ENCODE data around the gene NLGN4X. TPM values are rescaled to one million over a fixed set of nuclear protein-coding genes. Genes with fewer than 3 reads are reported as not detected.

The NLGN4X gene
- polyA plus RNA-seq, 1 donor from 2014 or later: 18.0 TPM

DNA sequence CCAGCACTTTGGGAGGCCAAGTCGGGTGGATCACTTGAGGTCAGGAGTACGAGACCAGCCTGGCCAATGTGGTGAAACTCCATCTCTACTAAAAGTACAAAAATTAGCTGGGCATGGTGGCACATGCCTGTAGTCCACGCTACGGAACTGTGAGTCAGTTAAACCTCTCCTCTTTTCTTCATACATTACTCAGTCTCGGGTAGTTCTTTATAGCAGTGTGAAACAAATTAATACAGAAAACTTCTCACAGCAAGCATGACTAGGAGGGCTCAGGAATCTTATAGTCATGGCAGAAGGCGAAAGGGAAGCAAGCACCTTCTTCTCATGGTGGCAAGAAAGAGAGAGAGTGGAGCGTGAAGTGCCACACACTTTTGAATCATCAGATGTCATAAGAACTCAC is 358.9 kb downstream of the NLGN4X start:
- H3K79me2 ChIP-seq (replicated peaks; ENCODE audit: insufficient read depth, low read length): no peaks in the 10 kb centered on the region
- H2AFZ ChIP-seq (ENCODE audit: low read depth, low read length): no peak overlapping the region
- no peaks in the 10 kb centered on the region for H3K36me3 ChIP-seq (ENCODE audit: insufficient read depth, low read length)
- H4K20me1 ChIP-seq (ENCODE audit: insufficient read depth): no peaks in the 10 kb centered on the region
- H3K4me3 ChIP-seq (ENCODE audit: low read length): no peak overlapping the region
- no peaks in the 10 kb centered on the region for H3F3A ChIP-seq (ENCODE audit: insufficient read depth, low read length, poor library complexity, severe bottlenecking)
- H3K4me2 ChIP-seq (ENCODE audit: low read length): no peak overlapping the region
- H3K9me2 ChIP-seq (ENCODE audit: insufficient read depth, low read length): no peaks in the 10 kb centered on the region
- no peaks in the 10 kb centered on the region for H3K9me3 ChIP-seq (ENCODE audit: low read length)
- no peak overlapping the region for H3K27ac ChIP-seq (ENCODE audit: low read length)
- H3K27me3 ChIP-seq (ENCODE audit: insufficient read depth, low read depth, low read length): no peaks in the 10 kb centered on the region
- no peak overlapping the region for H3K9ac ChIP-seq (ENCODE audit: low read length)
- no peak for TF ChIP-seq EP300 (conservative IDR thresholded peaks at IDR 0.05; ENCODE audit: poor library complexity, severe bottlenecking)

DNA sequence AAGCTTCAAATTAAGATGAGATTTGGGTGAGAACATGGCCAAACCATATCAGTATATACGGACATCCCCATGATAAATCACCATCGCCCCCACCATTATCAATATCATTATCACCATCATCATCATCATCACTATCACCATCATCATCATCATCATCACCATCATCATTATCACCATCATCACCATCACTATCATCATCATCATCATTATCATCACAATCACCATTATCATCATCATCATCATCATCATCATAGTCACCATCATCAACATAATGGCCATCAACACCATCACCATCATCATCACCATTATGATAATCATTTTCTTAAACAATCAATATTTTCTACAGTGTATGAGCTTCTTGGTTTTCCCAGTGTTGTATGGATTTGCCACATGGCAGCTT is 360.9 kb downstream of the NLGN4X start:
- TF ChIP-seq SMC3 (conservative IDR thresholded peaks at IDR 0.05; ENCODE audit: poor library complexity) (no peak), EZH2 (IDR thresholded peaks at IDR 0.05; ENCODE audit: borderline replicate concordance, insufficient read depth, low read length, poor library complexity, severe bottlenecking) (no peak), TAF1 (IDR thresholded peaks at IDR 0.05; ENCODE audit: low read depth) (no peak), MXI1 (conservative IDR thresholded peaks at IDR 0.05; ENCODE audit: poor library complexity, severe bottlenecking) (no peak), EP300 (conservative IDR thresholded peaks at IDR 0.05; ENCODE audit: poor library complexity, severe bottlenecking) (no peak), RAD21 (conservative IDR thresholded peaks at IDR 0.05) (no peak), POLR2AphosphoS5 (IDR thresholded peaks at IDR 0.05) (no peak)
- TF ChIP-seq, protein P1, sequence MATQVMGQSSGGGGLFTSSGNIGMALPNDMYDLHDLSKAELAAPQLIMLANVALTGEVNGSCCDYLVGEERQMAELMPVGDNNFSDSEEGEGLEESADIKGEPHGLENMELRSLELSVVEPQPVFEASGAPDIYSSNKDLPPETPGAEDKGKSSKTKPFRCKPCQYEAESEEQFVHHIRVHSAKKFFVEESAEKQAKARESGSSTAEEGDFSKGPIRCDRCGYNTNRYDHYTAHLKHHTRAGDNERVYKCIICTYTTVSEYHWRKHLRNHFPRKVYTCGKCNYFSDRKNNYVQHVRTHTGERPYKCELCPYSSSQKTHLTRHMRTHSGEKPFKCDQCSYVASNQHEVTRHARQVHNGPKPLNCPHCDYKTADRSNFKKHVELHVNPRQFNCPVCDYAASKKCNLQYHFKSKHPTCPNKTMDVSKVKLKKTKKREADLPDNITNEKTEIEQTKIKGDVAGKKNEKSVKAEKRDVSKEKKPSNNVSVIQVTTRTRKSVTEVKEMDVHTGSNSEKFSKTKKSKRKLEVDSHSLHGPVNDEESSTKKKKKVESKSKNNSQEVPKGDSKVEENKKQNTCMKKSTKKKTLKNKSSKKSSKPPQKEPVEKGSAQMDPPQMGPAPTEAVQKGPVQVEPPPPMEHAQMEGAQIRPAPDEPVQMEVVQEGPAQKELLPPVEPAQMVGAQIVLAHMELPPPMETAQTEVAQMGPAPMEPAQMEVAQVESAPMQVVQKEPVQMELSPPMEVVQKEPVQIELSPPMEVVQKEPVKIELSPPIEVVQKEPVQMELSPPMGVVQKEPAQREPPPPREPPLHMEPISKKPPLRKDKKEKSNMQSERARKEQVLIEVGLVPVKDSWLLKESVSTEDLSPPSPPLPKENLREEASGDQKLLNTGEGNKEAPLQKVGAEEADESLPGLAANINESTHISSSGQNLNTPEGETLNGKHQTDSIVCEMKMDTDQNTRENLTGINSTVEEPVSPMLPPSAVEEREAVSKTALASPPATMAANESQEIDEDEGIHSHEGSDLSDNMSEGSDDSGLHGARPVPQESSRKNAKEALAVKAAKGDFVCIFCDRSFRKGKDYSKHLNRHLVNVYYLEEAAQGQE (IDR thresholded peaks at IDR 0.05; ENCODE audit: borderline replicate concordance): no peak
- TF ChIP-seq, protein P2, sequence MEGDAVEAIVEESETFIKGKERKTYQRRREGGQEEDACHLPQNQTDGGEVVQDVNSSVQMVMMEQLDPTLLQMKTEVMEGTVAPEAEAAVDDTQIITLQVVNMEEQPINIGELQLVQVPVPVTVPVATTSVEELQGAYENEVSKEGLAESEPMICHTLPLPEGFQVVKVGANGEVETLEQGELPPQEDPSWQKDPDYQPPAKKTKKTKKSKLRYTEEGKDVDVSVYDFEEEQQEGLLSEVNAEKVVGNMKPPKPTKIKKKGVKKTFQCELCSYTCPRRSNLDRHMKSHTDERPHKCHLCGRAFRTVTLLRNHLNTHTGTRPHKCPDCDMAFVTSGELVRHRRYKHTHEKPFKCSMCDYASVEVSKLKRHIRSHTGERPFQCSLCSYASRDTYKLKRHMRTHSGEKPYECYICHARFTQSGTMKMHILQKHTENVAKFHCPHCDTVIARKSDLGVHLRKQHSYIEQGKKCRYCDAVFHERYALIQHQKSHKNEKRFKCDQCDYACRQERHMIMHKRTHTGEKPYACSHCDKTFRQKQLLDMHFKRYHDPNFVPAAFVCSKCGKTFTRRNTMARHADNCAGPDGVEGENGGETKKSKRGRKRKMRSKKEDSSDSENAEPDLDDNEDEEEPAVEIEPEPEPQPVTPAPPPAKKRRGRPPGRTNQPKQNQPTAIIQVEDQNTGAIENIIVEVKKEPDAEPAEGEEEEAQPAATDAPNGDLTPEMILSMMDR (IDR thresholded peaks at IDR 0.05; ENCODE audit: poor library complexity, severe bottlenecking): no peak
- Histone ChIP-seq H4K20me1 (ENCODE audit: insufficient read depth) (no peaks in the 10 kb centered on the region), H3K79me2 (replicated peaks; ENCODE audit: insufficient read depth, low read length) (no peaks in the 10 kb centered on the region), H3K27ac (ENCODE audit: low read length) (no peak overlapping the region), H3K36me3 (ENCODE audit: insufficient read depth, low read length) (no peaks in the 10 kb centered on the region), H3K27me3 (ENCODE audit: insufficient read depth, low read depth, low read length) (no peaks in the 10 kb centered on the region), H3F3A (ENCODE audit: insufficient read depth, low read length, poor library complexity, severe bottlenecking) (no peaks in the 10 kb centered on the region), H3K9me2 (ENCODE audit: insufficient read depth, low read length) (no peaks in the 10 kb centered on the region), H2AFZ (ENCODE audit: low read depth, low read length) (no peak overlapping the region), H3K9ac (ENCODE audit: low read length) (no peak overlapping the region), H3K4me3 (ENCODE audit: low read length) (no peak overlapping the region), H3K9me3 (ENCODE audit: low read length) (no peaks in the 10 kb centered on the region), H3K4me2 (ENCODE audit: low read length) (no peak overlapping the region)

DNA sequence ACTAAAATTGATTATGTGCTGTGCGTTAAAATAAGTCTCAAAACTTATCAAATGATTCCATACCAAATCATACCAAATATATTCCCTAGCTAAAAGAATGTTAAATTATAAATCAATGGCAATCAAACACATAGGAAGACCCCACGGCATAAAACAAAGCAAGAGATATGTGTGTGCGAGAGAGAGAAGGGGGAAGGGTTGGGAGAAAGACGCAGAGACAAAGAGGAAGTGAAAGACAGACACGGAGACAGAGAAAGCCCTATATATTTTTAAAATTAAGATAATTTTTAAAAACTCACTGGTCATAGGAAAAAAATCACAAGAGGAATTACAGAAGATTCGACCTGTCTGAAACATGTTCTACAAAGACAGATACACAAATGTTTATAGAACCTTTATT is 371.4 kb downstream of the NLGN4X start:
- H4K20me1 ChIP-seq (ENCODE audit: insufficient read depth): no peaks in the 10 kb centered on the region
- H3K79me2 ChIP-seq (replicated peaks; ENCODE audit: insufficient read depth, low read length): no peaks in the 10 kb centered on the region
- H3K27ac ChIP-seq (ENCODE audit: low read length): no peak overlapping the region
- H3F3A ChIP-seq (ENCODE audit: insufficient read depth, low read length, poor library complexity, severe bottlenecking): no peaks in the 10 kb centered on the region
- H3K9me2 ChIP-seq (ENCODE audit: insufficient read depth, low read length): no peaks in the 10 kb centered on the region
- no peaks in the 10 kb centered on the region for H3K9me3 ChIP-seq (ENCODE audit: low read length)
- H3K36me3 ChIP-seq (ENCODE audit: insufficient read depth, low read length): no peaks in the 10 kb centered on the region
- H2AFZ ChIP-seq (ENCODE audit: low read depth, low read length): no peak overlapping the region
- H3K27me3 ChIP-seq (ENCODE audit: insufficient read depth, low read depth, low read length): no peaks in the 10 kb centered on the region
- no peak overlapping the region for H3K4me3 ChIP-seq (ENCODE audit: low read length)
- no peak for TF ChIP-seq EZH2 (IDR thresholded peaks at IDR 0.05; ENCODE audit: borderline replicate concordance, insufficient read depth, low read length, poor library complexity, severe bottlenecking)
- no peak for TF ChIP-seq SMC3 (conservative IDR thresholded peaks at IDR 0.05; ENCODE audit: poor library complexity)
- no peak for TF ChIP-seq RAD21 (conservative IDR thresholded peaks at IDR 0.05)
- TF ChIP-seq, protein P2 (IDR thresholded peaks at IDR 0.05; ENCODE audit: poor library complexity, severe bottlenecking): no peak
- TF ChIP-seq TAF1 (IDR thresholded peaks at IDR 0.05; ENCODE audit: low read depth): no peak
- TF ChIP-seq, protein P1 (IDR thresholded peaks at IDR 0.05; ENCODE audit: borderline replicate concordance): no peak
- TF ChIP-seq MXI1 (conservative IDR thresholded peaks at IDR 0.05; ENCODE audit: poor library complexity, severe bottlenecking): no peak
- TF ChIP-seq POLR2AphosphoS5 (IDR thresholded peaks at IDR 0.05): no peak
- no peak for TF ChIP-seq EP300 (conservative IDR thresholded peaks at IDR 0.05; ENCODE audit: poor library complexity, severe bottlenecking)
- no peak overlapping the region for H3K4me2 ChIP-seq (ENCODE audit: low read length)
- no peak overlapping the region for H3K9ac ChIP-seq (ENCODE audit: low read length)
